Activated CD8-positive, alpha-beta T cell treated with anti-CD3 and anti-CD28 coated beads, Interleukin-2, amount 10 ng/mL, durations not matched to agents 7 days and 5 days (primary cell): ENCODE measurements around the gene PPID. TPM values are rescaled to one million over a fixed set of nuclear protein-coding genes. Genes with fewer than 3 reads are reported as not detected.
"Not testable (repeated sequence)": the region's sequence is repeated elsewhere in the genome, so short reads cannot be mapped to it uniquely, and the experiment has no call there.

Experiments
- ATAC-seq: fragments of 150-1000 bp; cut with Tn5 transposase; one replicate; pipeline ENCODE4 v1.10.0; 2021; ENCODE audit warnings: moderate library complexity
- CTCF ChIA-PET: fragments of 350-600 bp; sonication (Branson Sonifier 250); formaldehyde crosslinking; loops from one replicate; lab custom pipeline; 2021; ENCODE audit warnings: antibody characterized with exemption; lab: Charles Lee
- POLR2A ChIA-PET: fragments of 350-600 bp; sonication (Branson Sonifier 250); formaldehyde crosslinking; loops from one replicate; lab custom pipeline; 2021; ENCODE audit warnings: antibody characterized with exemption; lab: Charles Lee
- DNase-seq: peaks from one replicate; pipeline ENCODE4 v3.0.0-alpha.2; 2020
- H3K27ac Mint-ChIP-seq: one replicate; pipeline ENCODE4 v1.8.0; 2021; ENCODE audit warnings: mild to moderate bottlenecking, mixed read lengths
- H3K27me3 Mint-ChIP-seq: one replicate; pipeline ENCODE4 v1.8.0; 2021; ENCODE audit warnings: low read depth, mixed read lengths
- H3K36me3 Mint-ChIP-seq: one replicate; pipeline ENCODE4 v1.8.0; 2021; ENCODE audit warnings: low read depth, mixed read lengths
- H3K4me1 Mint-ChIP-seq: one replicate; pipeline ENCODE4 v1.8.0; 2021; ENCODE audit warnings: low read depth, mixed read lengths
- H3K4me3 Mint-ChIP-seq: one replicate; pipeline ENCODE4 v1.8.0; 2021; ENCODE audit warnings: mild to moderate bottlenecking, mixed read lengths
- H3K9me3 Mint-ChIP-seq: one replicate; pipeline ENCODE4 v1.8.0; 2022; ENCODE audit warnings: mixed read lengths; ENCODE audit not compliant: insufficient read depth
- total RNA-seq, 2 experiments: library from RNA; stranded (reverse); gene quantifications; one replicate each; pipeline ENCODE4 v1.2.3, GENCODE V29; 2021

The PPID gene
- total RNA-seq, 2 experiments from 2014 or later, result 33.9 to 39.8 TPM

DNA sequence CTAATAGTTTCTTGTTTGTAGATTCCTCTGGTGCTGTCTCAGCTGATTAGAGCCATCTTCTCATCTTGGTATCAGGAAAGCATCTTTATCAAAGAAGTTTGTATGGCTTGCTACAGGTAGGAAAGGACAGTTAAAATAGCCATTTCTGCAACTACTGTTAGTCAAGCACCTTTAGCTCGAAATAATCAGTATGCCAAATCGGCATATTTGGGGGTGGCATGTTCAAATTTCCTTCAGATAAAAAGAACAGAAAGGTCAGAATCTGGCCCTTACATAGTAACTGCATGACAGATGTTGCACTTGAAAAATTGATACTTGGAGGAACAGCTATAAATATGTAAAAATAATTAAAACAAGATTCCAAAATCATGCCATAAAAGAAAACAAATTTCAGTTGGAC is 56.3 kb downstream of the PPID start:
- no peaks in the 10 kb centered on the region for H3K27me3 Mint-ChIP-seq
- CTCF ChIA-PET, result interaction anchor here (1.0 kb wide), 1 partner anchor 21 kb away, joined by 3 read pairs; no protein-coding TSS in a partner anchor
- no peaks in the 10 kb centered on the region for H3K9me3 Mint-ChIP-seq
- POLR2A ChIA-PET, result interaction anchor here (0.7 kb wide), 1 partner anchor 73 kb away, joined by 4 read pairs; no protein-coding TSS in a partner anchor
- DNase-seq (no peak), ATAC-seq (no peak)
- H3K27ac Mint-ChIP-seq, result no peak overlapping the region
- H3K36me3 Mint-ChIP-seq, result peaks cover 24% of the 10 kb centered on the region
- no peak overlapping the region for H3K4me3 Mint-ChIP-seq
- peaks cover 24% of the 10 kb centered on the region for H3K4me1 Mint-ChIP-seq

DNA sequence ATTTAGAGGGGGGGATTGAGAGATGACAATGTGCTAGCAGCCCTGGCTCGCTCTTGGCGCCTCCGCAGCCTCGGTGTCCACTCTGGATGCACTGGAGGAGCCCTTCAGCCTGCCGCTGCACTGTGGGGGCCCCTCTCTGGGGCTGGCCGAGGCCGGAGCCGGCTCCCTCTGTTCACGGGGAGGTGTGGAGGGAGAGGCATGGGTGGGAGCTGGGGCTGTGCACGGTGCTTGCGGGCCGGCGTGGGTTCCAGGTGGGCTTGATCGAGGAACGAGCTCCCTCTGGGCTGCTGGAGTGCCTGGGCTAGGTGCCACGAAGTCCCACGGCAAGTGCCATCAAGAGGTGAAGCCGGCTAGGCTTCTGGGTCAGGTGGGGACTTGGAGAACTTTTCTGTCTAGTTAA is 58.4 kb downstream of the PPID start:
- no peaks in the 10 kb centered on the region for H3K9me3 Mint-ChIP-seq
- H3K27me3 Mint-ChIP-seq, result no peaks in the 10 kb centered on the region
- no peak overlapping the region for H3K27ac Mint-ChIP-seq
- peaks cover 24% of the 10 kb centered on the region for H3K36me3 Mint-ChIP-seq
- DNase-seq, result no peak
- no peak for ATAC-seq
- POLR2A ChIA-PET, result no interaction called here
- no peak overlapping the region for H3K4me3 Mint-ChIP-seq
- CTCF ChIA-PET, result no interaction called here
- peaks cover 14% of the 10 kb centered on the region for H3K4me1 Mint-ChIP-seq

DNA sequence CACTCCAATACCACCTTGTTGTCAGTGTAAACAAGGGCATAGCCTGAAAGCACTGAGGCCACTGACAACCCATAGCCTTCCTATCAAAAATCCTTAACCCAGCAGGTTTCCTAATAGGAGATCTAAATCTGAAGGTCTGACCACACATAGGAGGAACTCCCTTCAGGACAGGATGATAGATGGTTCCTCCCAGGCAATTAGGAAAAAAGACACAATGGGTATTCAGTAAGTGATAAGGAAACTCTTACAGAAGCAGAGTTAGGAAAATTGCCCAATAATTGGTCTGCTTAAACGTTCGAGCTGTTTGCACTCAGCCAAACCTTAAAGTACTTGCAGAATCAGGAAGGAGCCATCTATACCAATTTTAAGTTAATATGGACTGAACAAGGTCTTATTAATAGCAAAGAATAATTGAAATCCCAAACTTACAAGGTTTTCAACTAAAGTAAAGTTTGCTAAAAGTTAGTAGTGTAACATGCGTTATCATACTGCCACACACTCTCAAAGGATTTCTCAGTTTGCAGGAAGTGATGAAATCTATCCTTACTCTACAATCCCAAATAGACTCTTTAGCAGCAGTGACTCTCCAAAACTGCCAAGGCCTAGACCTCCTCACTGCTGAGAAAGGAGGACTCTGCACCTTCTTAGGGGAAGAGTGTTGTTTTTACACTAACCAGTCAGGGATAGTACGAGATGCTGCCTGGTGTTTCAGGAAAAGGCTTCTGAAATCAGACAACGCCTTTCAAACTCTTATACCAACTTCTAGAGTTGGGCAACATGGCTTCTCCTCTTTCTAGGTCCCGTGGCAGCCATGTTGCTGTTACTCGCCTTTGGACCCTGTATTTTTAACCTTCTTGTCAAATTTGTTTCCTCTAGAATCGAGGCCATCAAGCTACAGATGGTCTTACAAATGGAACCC is 59.2 kb downstream of the PPID start:
- H3K27me3 Mint-ChIP-seq, CTCF ChIA-PET, DNase-seq, ATAC-seq, H3K9me3 Mint-ChIP-seq, POLR2A ChIA-PET, H3K27ac Mint-ChIP-seq, H3K4me1 Mint-ChIP-seq, H3K4me3 Mint-ChIP-seq: not testable (repeated sequence)
- peaks cover 22% of the 10 kb centered on the region for H3K36me3 Mint-ChIP-seq

DNA sequence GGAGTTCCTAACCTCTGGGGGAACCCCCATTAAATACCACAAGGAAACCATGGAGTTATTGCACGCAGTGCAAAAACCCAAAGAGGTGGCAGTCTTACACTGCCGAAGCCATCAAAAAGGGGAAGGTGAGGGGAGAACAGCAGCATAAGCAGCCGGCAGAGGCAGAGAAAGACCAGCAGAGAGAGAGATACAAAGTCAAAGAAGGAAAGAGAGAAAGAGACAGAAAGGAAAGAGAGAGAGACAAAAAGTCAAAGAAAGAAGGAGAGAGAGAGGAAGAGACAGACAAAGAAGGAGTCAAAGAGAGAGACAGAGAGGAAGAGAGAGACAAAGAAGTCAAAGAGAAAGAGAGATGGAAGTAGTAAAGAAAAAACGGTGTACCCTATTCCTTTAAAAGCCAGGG is 59.9 kb downstream of the PPID start:
- DNase-seq, H3K4me1 Mint-ChIP-seq, CTCF ChIA-PET, ATAC-seq, H3K27ac Mint-ChIP-seq, POLR2A ChIA-PET, H3K4me3 Mint-ChIP-seq, H3K9me3 Mint-ChIP-seq, H3K27me3 Mint-ChIP-seq: not testable (repeated sequence)
- peaks cover 19% of the 10 kb centered on the region for H3K36me3 Mint-ChIP-seq

Other genes with a start within 250 kb of the PPID start
- not detected for gene RXFP1, start 201.5 kb downstream of the PPID start, total RNA-seq
- 10 to 100 TPM; 16.0 to 17.7 TPM for gene C4orf46, start 51.5 kb downstream of the PPID start, total RNA-seq
- 10 to 100 TPM; 19.5 to 21.2 TPM for gene ETFDH, start 51.1 kb downstream of the PPID start, total RNA-seq
- gene FNIP2, start 45.6 kb upstream of the PPID start, total RNA-seq, result 10 to 100 TPM; 13.1 to 13.7 TPM